H7 (cell line): Measurements from ENCODE around the gene PTGR3. TPM values are rescaled to one million over a fixed set of nuclear protein-coding genes. Genes with fewer than 3 reads are reported as not detected.

Experiments
- DNase-seq: peaks from one replicate; pipeline ENCODE4 v3.0.0; 2012
- H3K27me3 ChIP-seq: 2 replicates; pipeline ENCODE4 v1.6.0; 2011; ENCODE audit warnings: mild to moderate bottlenecking, low read length; ENCODE audit not compliant: control insufficient read depth, insufficient read depth
- H3K36me3 ChIP-seq: replicated peaks from 2 replicates; pipeline ENCODE4 v1.5.1; 2011; ENCODE audit warnings: low read length; ENCODE audit not compliant: control insufficient read depth, insufficient read depth
- H3K4me3 ChIP-seq: 2 replicates; pipeline ENCODE4 v1.5.1; 2011; ENCODE audit warnings: low read depth, mild to moderate bottlenecking, control low read depth, low read length, moderate library complexity; ENCODE audit not compliant: insufficient read depth
- total RNA-seq: library from RNA; depleted of rRNA; stranded (reverse); fragments of >200 nt; shearing (Covaris generic); gene quantifications from 2 replicates; pipeline ENCODE4 v1.2.3, GENCODE V29; 2014

PTGR3 gene
- total RNA-seq, 1 experiment from 2014 or later, result 18.1 TPM

DNA sequence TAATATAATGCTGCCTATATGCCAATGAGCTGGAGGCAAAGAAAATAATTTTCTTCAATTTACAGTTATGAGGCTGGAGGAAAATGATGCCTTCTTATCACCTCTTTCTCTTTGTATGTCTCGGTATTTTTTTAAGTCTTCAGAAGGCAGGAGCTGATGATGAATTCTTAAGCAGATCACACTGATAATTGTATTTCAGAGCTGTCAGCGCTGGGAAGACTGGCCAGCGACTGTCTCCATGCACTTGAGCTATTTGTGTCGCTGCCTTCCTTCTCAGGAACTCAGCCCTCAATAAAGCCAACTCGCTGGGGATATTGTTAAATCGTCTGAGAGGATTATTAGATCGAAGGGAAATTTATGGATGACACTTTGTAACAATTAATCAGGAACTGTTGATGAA lies 40.3 kb downstream of the PTGR3 start:
- no peaks in the 10 kb centered on the region for H3K36me3 ChIP-seq
- no peak overlapping the region for H3K4me3 ChIP-seq
- no peak for DNase-seq
- H3K27me3 ChIP-seq, result no peaks in the 10 kb centered on the region

DNA sequence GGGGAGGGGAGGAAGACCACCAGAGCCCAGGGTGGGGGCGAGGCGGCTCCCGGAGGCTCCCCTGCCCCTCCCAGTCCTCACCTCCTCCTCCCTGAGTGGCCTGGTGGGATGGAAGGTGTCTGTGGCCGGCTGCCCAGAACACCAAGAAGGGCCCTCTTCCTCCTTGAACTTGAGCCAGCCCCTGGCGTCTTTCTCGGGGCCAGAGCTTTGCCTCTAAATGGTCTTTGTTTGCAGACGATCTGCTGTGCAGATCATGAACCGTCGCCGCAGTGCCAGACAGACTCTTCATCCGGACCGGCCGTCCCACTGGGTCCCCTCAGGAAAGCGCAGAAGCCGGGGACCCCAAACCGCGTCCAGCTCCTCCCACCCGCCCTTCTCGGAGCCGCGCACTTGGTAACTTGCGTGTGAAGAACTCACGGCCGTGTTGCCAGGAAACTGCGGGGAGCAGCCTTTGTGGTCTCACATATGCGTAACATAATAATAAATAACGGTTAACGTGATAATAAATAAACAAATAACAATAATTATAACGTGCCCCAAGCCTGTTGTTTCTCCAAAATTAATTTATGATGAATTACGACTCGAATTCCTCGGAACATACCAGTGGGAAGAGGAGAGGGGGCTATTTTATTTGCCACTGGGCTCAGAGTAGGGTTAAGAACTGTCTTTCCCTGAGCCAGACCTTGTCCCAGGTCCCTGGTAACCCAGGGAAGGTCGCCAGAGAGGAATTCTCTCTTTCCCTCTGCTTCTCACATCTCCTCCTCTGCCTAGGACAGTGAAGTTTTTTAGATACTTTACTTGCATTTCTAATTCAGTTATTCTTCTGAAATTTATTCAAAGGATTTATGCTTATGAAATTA lies 41.0 kb downstream of the PTGR3 start:
- no peak for DNase-seq

DNA sequence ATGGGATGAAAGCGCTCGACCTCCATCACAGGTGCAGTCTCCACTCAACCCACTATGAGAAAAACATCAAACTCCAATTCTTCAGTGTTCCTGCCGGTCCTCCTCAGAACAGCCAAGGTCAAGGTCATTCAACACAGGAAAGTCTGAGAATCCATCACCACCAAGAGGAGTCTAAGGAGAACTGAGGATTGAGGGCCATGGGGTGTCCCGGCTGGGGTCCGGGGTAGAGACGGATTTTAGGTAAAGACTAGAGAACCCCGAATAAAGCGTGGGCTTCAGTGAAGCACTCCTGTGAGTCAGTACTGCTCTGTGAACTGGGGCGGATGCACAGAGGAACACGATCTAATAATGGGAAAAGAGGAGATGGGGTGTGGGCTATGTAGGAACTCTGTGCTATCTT lies 41.8 kb downstream of the PTGR3 start:
- DNase-seq, result no peak
- Histone ChIP-seq H3K36me3 (no peaks in the 10 kb centered on the region), H3K4me3 (no peak overlapping the region), H3K27me3 (no peaks in the 10 kb centered on the region)

More for the DNA sequence above, 41.0 kb downstream of the PTGR3 start:
- H3K27me3 ChIP-seq, result no peaks in the 10 kb centered on the region
- H3K4me3 ChIP-seq, result no peak overlapping the region
- H3K36me3 ChIP-seq, result no peaks in the 10 kb centered on the region

DNA sequence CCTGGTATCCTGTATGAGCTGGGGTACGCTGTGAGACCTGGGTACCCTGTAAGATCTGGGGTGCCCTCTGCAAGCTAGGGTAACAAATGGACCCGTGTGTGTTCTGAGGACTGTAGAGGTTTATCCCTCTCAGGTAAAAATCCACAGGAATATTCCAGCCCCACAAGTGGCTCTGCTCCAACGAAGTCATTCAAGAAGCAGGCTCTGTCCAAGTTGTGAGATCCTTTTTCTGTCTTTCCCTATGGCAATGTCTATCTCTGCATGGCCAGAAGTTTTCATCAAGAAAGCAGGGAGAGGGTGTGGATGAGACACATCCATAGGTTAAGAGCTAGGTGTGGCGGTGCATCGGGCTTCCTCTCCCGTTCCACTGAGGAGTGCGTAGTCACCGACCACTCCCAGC lies 43.0 kb downstream of the PTGR3 start:
- Histone ChIP-seq H3K36me3 (no peaks in the 10 kb centered on the region), H3K27me3 (no peaks in the 10 kb centered on the region), H3K4me3 (no peak overlapping the region)
- no peak for DNase-seq

DNA sequence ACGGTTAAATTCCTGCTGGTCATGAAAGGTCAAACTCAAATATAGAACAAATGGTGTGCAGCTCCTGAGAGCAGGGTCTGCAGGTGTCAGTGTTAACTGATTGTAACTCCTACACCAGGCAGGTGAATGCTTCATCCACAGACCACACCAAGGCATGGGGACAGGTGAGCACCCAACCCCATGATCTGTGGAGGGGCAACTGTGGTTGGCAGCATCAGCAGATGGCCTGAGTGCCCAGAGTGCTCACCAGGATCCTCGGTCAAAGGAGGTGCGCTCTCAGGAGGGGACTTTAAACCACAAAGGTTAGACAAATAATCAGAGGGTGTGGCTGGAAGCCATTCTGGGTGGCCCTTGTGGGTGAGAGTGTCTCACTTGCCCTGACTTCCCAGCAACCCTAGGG lies 44.5 kb downstream of the PTGR3 start:
- no peak for DNase-seq
- Histone ChIP-seq H3K36me3 (no peaks in the 10 kb centered on the region), H3K4me3 (no peak overlapping the region), H3K27me3 (no peaks in the 10 kb centered on the region)

DNA sequence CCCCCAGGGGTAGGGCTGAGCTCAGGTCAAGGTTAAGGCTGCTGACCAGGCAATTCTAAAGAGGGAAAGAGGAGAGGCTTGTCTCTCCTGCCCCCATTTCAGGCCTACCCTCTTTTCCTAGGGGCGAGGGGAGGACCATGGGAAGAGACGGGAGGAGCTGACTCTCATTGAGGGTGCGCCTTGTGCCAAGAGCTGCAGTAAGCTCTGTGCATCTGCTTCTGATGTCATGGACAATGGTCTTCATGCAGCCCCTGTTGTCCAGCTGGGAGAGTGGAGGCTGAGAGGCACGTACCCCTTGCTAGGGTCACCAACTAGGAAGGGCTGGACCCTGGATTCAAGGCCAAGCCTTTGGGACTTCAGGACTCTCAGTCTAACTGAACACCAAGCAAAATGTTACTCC lies 45.2 kb downstream of the PTGR3 start:
- H3K4me3 ChIP-seq, result no peak overlapping the region
- DNase-seq, result no peak
- no peaks in the 10 kb centered on the region for H3K27me3 ChIP-seq
- H3K36me3 ChIP-seq, result no peaks in the 10 kb centered on the region

DNA sequence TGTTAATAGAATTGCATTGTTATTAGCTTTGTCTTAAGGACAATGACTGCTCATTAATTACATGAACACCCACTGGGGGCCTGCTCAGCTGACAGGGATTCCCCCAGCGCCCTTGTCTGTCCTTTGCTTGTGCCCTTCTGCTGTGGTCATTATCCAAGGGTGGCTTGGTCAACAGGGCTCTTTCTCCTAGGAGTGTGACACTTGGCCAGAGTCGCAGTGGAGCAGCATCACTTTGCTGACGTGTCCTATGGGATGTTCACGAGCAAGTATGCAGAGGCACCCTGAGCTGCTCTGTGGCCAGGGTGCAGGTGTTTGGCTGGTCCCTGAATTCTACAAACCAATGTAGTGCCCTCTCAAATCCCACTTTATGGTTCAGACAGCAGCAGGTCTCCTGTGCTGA lies 46.0 kb downstream of the PTGR3 start:
- Histone ChIP-seq H3K27me3 (no peaks in the 10 kb centered on the region), H3K4me3 (no peak overlapping the region)
- DNase-seq, result no peak

DNA sequence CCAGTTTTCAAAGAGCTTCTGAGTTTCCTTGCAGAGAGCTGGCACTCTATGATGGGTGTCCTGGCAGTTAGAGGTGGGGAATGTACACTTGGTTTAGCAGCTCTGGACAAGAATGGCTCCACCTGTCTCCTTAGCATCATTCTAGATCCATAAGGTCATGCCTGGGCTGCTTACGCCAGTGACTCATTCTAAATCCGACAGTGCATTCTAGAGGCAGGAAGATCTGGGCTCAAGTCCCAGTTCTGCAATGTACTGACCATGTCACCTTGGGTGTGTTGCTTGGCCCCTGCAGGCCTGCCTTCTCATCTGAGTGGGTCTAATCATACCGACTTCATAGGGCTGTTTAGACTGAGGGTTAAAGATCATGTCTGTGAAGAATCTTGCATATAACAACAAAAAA lies 46.5 kb downstream of the PTGR3 start:
- Histone ChIP-seq H3K4me3 (no peak overlapping the region), H3K27me3 (no peaks in the 10 kb centered on the region), H3K36me3 (no peaks in the 10 kb centered on the region)
- DNase-seq, result no peak

More for the DNA sequence above, 46.0 kb downstream of the PTGR3 start:
- no peaks in the 10 kb centered on the region for H3K36me3 ChIP-seq

DNA sequence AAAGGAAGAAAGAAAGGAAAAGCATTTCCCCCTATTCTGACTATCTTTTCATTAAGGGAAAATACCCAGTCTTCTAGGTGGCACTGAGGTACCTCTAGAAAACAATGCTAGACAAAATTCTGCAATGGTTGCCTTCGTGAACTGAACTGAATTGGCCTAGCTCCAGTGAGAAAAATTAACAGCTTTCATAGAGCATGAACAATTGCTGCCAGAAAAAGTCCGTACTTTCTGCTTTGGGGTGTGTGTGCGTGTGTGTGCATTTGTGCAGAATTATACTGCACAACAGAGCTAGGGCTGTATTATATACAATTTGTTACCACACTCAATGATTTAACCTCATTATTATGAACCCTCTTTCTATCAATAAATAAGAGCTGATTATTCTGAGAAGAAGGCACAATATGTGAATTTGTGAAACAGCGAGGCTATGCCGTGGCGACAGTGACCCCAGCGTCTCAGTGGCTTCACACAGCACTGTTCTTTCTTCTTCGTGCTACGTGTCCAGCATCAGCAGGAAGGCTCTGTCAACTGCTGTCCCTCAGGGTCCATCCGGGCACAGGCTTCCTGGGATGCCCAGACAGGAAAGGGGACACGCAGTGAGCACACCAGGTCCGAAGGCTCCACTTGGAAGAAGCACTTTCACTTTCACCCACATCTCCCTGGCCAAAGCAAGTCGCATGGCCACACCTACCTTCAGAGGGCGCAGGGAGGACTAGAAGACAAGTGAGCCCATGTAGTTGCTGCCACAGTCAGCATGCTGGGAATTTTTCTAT lies 47.5 kb downstream of the PTGR3 start:
- no peak for DNase-seq
- H3K27me3 ChIP-seq, result no peaks in the 10 kb centered on the region
- H3K36me3 ChIP-seq, result no peaks in the 10 kb centered on the region
- no peak overlapping the region for H3K4me3 ChIP-seq

DNA sequence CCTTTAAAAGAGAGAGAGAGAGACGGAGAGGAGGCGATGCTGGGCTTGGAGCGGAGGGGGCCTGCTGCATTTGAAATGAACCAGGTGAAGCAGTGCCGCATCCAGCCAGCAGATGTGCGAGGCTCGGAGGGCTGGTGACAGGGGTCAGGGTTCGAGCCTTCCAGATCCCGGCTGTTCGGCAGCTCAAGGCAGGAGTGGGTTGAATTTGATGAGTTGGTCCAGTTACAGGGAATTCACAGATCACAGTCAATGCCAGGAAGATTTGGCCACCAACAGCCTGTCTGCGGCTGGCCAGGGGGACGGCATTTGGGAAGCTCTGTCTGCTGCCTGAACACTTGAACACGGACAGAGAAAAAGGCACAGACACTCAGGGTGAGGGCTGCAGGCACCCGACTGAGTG lies 48.6 kb downstream of the PTGR3 start:
- H3K4me3 ChIP-seq, result no peak overlapping the region
- H3K27me3 ChIP-seq, result no peaks in the 10 kb centered on the region
- DNase-seq, result peak; percentile 69
- no peaks in the 10 kb centered on the region for H3K36me3 ChIP-seq

DNA sequence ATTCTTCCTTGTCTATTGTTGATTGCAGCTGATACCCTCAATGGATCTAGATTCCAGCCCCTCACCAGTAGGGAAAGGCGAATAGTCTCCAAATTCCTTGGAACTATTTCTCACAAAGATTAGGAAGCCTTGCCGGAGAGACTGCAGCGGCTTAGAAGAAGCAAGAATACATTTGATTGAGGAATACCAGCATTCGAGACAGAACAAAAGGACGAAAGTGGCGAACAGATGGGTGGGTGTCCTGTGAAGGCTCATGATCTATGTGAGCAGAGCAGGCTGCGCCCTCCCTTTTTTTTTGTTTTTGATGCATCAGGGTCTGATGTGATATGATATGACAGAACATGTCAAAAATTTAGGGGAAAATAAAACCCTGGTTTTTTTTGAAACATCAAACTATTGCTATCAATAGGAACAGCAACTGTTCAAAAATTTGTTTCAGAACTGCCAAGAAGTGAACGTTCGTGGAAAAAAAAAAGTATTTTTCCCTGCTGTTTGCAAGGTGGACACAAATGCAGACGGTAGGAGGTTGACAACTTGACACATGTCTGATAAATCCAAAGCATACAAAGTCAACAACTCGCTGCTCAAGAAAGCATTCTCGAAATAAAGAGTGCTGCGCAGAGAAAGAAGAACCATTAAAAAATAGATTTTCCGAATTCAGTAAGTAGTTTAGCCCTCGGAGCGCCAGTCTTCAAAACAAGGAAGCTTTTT lies 49.1 kb downstream of the PTGR3 start:
- H3K27me3 ChIP-seq, result no peaks in the 10 kb centered on the region
- no peak overlapping the region for H3K4me3 ChIP-seq
- no peaks in the 10 kb centered on the region for H3K36me3 ChIP-seq
- no peak for DNase-seq

DNA sequence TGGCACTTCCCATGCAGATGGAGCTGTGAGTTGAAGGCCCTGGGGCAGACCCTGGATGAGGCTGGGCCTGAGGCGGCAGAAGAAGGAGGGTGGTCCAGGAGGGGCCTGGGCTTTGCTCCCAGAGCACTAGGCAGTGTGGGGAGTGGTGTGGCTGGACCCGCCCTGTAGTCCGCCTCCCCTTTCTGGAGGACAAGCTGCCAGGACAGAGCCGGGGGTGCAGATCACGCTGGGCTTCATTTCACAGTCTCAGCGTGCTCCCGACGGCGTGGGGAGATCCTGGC lies 49.8 kb downstream of the PTGR3 start:
- no peaks in the 10 kb centered on the region for H3K27me3 ChIP-seq
- H3K4me3 ChIP-seq, result no peak overlapping the region
- H3K36me3 ChIP-seq, result no peaks in the 10 kb centered on the region
- no peak for DNase-seq
